Keratinocyte (primary cell): ENCODE data around the gene PARP3.

Experiments used
- EZH2 ChIP-seq: IDR thresholded peaks from one replicate; pipeline ENCODE4 v1.6.1; 2012; ENCODE audit warnings: inconsistent platforms, mild to moderate bottlenecking, low read length, moderate library complexity
- TF ChIP-seq, protein P1 (sequence below), 3 experiments: IDR thresholded peaks in 1 of 3; conservative IDR thresholded peaks in 1 of 3; optimal IDR thresholded peaks in 1 of 3; 2 replicates in 2 of 3; 3 replicates in 1 of 3; pipeline versions ENCODE3 to v1.5.1; 2011; ENCODE audit warnings: low read length in 3 of 3, mild to moderate bottlenecking in 3 of 3, moderate library complexity in 2 of 3, control low read depth in 1 of 3, inconsistent platforms in 1 of 3; ENCODE audit not compliant: insufficient read depth in 2 of 3; ENCODE audit errors: extremely low read depth in 1 of 3

DNA sequence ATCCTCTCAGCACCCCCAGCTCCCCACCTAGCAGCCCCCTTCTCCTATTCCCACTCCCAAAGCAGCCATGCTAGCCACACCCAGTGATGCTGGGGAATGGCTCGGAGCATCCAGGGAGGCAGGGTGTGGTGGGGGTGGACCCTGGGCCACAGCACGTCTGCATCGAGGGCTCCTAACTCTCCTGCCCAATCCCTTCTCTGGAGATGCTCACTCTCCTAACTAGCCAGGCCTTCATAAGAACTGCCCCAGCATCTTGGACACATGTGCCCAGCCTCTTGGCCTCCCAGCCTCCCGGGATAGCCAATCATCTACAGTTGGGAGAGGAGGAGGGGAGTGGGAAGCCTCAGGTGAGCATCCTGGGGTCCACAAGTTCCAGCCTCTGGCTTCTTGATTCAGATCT lies 22.4 kb downstream of the PARP3 start:
- no peak for TF ChIP-seq EZH2
- TF ChIP-seq, protein P1, sequence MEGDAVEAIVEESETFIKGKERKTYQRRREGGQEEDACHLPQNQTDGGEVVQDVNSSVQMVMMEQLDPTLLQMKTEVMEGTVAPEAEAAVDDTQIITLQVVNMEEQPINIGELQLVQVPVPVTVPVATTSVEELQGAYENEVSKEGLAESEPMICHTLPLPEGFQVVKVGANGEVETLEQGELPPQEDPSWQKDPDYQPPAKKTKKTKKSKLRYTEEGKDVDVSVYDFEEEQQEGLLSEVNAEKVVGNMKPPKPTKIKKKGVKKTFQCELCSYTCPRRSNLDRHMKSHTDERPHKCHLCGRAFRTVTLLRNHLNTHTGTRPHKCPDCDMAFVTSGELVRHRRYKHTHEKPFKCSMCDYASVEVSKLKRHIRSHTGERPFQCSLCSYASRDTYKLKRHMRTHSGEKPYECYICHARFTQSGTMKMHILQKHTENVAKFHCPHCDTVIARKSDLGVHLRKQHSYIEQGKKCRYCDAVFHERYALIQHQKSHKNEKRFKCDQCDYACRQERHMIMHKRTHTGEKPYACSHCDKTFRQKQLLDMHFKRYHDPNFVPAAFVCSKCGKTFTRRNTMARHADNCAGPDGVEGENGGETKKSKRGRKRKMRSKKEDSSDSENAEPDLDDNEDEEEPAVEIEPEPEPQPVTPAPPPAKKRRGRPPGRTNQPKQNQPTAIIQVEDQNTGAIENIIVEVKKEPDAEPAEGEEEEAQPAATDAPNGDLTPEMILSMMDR (optimal IDR thresholded peaks at IDR 0.05 in 1 of 3, IDR thresholded peaks at IDR 0.05 in 1 of 3, conservative IDR thresholded peaks at IDR 0.05 in 1 of 3; ENCODE audit: extremely low read depth in 1 of 3, insufficient read depth in 2 of 3, low read length in 3 of 3): no peak
